Measurements from ENCODE around the gene NPM1.
A peak's percentile ranks its signal among the peaks of the same experiment; 100 is the strongest.
"Not testable (repeated sequence)": the region's sequence is repeated elsewhere in the genome, so short reads cannot be mapped to it uniquely, and the experiment has no call there.

The NPM1 gene

GRCh38 chr5:171413993-171414392, 26.3 kb downstream of the NPM1 start:
- DNase-seq = not testable (repeated sequence)

GRCh38 chr5:171415115-171415730, 27.6 kb downstream of the NPM1 start:
- DNase-seq = no peak

- no peak for DNase-seq
These were observed 28.8 kb downstream of the NPM1 start for GRCh38 chr5:171416160-171417049.

- DNase-seq = peak; percentile 26
These were observed 30.8 kb downstream of the NPM1 start for GRCh38 chr5:171418316-171418981.

- DNase-seq = no peak
These were observed 31.5 kb downstream of the NPM1 start, which contains the start of gene FGF18 for GRCh38 chr5:171418982-171419687. Gene FGF18 (plus strand): TSS chr5:171419647. CDS start chr5:171420200, 553 bp downstream.

- DNase-seq = no peak
These were observed 32.2 kb downstream of the NPM1 start for GRCh38 chr5:171419688-171420430.

- no peak for DNase-seq
These were observed 33.0 kb downstream of the NPM1 start for GRCh38 chr5:171420431-171421241.

- DNase-seq = no peak
These were observed 33.9 kb downstream of the NPM1 start for GRCh38 chr5:171421331-171422262.

GRCh38 chr5:171422495-171422894, 34.8 kb downstream of the NPM1 start:
- no peak for DNase-seq

GRCh38 chr5:171422902-171423663, 35.4 kb downstream of the NPM1 start:
- no peak for DNase-seq

- DNase-seq = no peak
These were observed 37.1 kb downstream of the NPM1 start for GRCh38 chr5:171424726-171425125.

GRCh38 chr5:171425596-171426244, 38.1 kb downstream of the NPM1 start:
- DNase-seq = no peak

- DNase-seq = no peak
These were observed 38.6 kb downstream of the NPM1 start for GRCh38 chr5:171426266-171426665.

- DNase-seq = no peak
These were observed 39.0 kb downstream of the NPM1 start for GRCh38 chr5:171426680-171427079.

- no peak for DNase-seq
These were observed 39.9 kb downstream of the NPM1 start for GRCh38 chr5:171427318-171428167.

GRCh38 chr5:171428168-171428696, 40.6 kb downstream of the NPM1 start:
- no peak for DNase-seq

GRCh38 chr5:171428809-171429542, 41.3 kb downstream of the NPM1 start:
- no peak for DNase-seq

Data from activated T-cell treated with anti-CD3 and anti-CD28 coated beads for 4 hours (primary cell).